Right ventricle myocardium superior (tissue), 1 donor: ENCODE measurements around the gene ACSL3. TPM values are rescaled to one million over a fixed set of nuclear protein-coding genes. Genes with fewer than 3 reads are reported as not detected.
"Not testable (repeated sequence)": the region's sequence is repeated elsewhere in the genome, so short reads cannot be mapped to it uniquely, and the experiment has no call there.

Source experiments
- ATAC-seq: fragments of 200-7000 bp; cut with Tn5 transposase; one replicate; pipeline ENCODE4 v1.9.1; 2020; ENCODE audit warnings: mild to moderate bottlenecking; ENCODE audit not compliant: poor library complexity
- DNase-seq: peaks from one replicate; pipeline ENCODE4 v3.0.0-alpha.2; 2020
- intact Hi-C: fragments of 100-400 bp; cut with DNase I; formaldehyde crosslinking; loops from one replicate; pipeline ENCODE4 v1.11.2; 2022
- total RNA-seq: library from RNA; stranded (reverse); fragmentation: NEBNext Ultra II Directional; extraction: Animal tissue kit (Norgen Biotek cat#: 25700); gene quantifications from one replicate; pipeline ENCODE4 v1.2.1, GENCODE V29; 2021
- donor health status: DM: no; HTN: yes; CAD: no; lungs with severe emphysema.

Gene ACSL3
- total RNA-seq, 1 donor from 2014 or later, result 50.8 TPM

DNA sequence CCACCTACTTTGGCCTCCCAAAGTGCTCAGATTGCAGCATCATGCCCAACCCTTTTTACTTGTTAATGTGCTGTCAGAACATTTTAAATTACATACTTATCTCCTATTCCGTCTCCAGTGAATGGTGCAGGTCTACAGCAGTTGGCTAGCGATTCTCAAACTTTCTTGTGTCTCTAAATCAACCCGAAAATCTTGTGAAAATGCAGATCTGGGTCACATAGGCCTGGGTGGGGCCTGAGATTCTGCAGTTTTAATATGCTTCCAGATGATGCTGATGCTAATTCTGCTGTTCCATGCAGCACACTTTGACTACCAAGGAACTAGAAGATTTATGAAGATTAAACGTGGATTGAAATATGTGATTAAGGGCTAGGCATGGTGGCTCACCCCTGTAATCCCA is 14.8 kb upstream of the ACSL3 start:
- DNase-seq, result no peak
- ATAC-seq, result no peak
- intact Hi-C loops, result no loop called here

DNA sequence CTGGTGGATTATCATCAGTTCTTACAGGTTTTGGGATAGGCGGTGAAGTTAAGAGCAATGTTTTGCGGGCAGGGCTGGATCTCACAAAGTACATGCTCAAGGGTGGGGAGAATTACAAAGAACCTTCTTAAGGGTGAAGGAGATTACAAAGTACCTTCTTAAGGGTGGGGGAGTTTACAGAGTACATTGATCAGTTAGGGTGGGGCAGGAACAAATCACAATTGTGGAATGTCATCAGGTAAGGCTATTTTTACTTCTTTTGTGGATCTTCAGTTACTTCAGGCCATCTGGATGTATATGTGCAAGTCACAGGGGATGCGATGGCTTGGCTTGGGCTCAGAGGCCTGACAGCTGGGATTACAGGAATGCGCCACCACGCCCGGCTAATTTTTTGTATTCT is 12.8 kb upstream of the ACSL3 start:
- intact Hi-C loops, ATAC-seq, DNase-seq: not testable (repeated sequence)

DNA sequence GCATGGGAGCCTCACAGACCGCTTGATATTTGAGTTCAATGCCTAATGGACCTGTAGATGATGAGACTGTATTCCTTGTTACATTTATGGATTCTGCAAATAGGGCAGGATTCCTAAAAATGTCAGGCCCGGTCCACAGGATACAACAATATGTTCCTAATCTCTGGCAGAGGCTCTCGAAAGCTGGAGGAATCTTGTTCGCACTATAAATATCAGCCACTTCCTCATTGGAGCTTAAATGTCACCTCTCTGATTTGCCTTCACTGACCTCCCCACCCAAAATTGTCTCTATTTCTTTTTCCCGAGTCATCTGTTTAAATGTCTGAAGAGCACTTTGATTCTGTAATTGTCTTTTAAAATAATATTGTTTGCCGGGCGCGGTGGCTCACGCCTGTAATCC is 12.0 kb upstream of the ACSL3 start:
- ATAC-seq, result no peak
- intact Hi-C loops, result no loop called here
- DNase-seq, result no peak

DNA sequence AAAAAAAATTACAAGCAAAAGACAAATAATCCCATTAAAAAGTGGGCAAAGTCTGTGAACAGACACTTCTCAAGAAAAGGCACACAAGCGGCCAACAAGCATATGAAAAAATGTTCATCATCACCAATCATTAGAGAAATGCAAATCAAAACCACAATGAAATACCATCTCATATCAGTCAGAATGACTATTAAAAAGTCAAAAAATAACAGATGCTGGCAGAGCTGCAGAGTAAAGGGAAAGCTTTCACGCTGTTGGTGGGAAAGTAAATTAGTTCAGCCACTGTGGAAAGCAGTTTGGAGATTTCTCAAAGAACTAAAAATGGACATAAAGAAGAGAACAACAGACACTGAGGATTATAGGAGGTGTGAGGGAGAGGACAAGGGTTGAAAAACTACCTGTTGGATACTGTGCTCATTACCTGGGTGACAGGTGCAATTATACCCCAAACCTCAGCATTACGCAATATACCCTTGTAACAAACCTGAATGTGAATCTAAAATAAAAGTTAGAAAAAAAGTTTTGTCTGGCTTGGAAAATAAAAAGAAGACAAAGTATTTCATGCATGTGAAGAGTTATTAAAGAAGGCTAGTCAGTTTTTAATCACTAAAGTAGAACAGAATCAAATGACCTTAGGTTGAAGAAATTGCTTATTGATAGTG is 8.7 kb upstream of the ACSL3 start:
- DNase-seq (no peak), ATAC-seq (no peak)
- intact Hi-C loops, result no loop called here

DNA sequence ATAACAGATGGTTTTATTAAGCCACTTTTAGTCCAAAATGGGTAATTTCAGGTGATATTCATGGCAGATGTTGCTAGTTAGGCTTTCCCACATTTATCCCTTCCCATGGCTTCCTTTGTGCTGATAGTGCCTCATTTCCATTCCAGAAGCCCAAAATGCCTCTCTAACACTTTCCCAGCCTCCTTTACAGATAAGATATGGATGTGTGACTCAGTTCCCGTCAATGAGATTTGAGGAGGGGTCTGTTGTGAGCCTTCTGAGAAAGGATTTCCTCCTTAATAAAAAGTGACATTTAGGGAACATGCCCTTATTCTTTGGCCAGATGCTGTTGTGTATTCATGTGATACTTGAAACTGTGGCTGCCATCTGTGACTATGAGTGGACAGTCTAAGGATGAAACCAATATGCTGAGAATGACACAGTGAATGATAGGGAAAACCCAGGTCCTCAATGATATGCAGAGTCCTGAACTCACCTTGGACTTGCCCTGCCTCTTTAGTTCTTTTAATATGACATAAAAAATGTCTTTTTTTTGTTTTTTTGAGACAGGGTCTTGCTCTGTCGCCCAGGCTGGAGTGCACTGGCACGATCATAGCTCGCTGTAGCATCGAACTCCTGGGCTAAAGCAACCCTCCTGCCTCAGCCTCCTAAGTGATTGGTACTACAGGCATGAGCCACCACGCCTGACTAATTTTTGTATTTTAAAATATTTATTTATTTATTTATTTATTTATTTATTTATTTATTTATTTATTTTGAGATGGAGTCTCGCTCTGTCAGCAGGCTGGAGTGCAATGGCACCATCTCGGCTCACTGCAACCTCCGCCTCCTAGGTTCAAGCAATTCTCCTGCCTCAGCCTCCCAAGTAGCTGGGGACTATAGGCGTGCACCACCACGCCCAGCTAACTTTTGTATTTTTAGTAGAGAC is 5.8 kb upstream of the ACSL3 start:
- no peak for ATAC-seq
- DNase-seq, result no peak
- intact Hi-C loops, result no loop called here

DNA sequence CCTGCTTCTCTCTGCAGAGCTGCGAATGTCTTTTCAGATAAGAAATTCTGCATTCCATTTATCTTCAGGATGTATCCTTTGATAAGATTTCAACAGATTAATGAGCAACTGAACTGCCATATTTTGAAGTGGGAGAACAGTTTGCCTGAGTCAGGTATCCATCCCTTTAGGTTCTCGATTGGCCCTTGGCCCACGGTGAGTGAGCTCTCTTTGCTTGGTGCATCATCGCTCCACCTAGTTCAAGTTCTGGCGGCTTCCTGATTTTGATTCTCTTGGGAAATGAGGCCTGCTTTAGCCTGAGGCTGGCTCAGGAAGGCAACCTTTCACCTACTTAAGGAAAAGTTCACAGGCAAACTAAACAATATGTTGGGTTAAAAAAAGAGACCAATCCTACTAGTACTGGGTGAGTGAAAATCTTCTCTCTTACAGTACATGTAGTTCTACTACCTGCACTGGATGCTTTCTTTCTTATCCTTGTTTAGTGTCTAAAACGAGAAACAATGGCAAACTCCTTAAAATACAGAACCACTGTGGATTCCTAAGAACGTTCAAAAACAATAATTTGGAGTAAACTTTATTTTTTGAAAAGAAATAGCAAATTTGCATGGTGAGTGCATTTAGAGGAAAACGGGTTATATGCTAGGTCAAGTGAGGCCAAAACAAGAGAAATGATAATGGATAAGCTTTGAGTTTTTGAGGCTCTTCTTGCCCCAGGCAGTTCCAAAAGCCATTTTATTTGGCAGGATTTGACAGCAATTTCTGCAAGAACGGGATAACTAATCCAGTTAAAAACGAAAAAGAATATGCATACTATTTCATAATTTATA is 837 bp upstream of the ACSL3 start:
- intact Hi-C loops, result loop anchor here (5.0 kb wide), 3 partner anchors 42 to 153 kb away; no protein-coding TSS in a partner anchor
- peak; percentile 55 for DNase-seq
- ATAC-seq, result peak; percentile 47

DNA sequence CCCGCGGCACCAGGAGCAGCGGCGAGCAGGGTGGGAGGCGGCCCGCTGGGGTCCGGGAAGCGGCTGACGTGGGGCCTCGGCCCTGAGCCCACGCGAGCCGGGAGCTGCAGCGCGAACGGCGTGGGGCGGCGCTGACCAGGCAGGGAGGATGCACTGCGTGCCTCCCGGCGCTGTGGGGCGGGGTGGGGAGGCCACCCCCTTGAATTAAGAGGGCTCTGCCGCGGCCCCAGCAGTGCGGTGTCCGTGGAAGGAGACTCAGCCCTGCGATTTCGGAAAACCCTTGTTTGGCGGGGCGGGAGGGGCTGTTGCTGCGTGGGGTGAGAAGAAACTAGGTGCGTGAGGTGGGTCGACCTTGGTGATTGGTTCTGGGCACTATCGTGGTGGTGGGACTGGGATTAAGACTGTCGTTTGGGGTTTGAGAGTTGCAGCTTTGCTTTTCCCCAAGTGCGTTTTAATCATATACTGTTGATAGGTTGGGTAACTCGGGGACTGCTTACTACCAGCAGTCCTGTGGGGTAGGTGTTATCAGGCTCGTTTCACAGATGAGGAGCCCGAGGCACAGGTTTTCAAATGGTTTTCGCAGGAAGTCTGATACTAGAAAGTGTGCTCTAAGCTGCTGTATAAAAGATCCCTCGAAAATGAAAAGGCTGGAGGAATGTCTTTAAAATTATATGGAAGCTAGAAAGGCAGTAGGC is 722 bp downstream of the ACSL3 start:
- intact Hi-C loops, result loop anchor here (5.0 kb wide), 3 partner anchors 41 to 154 kb away; no protein-coding TSS in a partner anchor
- DNase-seq, result peak; percentile 69

DNA sequence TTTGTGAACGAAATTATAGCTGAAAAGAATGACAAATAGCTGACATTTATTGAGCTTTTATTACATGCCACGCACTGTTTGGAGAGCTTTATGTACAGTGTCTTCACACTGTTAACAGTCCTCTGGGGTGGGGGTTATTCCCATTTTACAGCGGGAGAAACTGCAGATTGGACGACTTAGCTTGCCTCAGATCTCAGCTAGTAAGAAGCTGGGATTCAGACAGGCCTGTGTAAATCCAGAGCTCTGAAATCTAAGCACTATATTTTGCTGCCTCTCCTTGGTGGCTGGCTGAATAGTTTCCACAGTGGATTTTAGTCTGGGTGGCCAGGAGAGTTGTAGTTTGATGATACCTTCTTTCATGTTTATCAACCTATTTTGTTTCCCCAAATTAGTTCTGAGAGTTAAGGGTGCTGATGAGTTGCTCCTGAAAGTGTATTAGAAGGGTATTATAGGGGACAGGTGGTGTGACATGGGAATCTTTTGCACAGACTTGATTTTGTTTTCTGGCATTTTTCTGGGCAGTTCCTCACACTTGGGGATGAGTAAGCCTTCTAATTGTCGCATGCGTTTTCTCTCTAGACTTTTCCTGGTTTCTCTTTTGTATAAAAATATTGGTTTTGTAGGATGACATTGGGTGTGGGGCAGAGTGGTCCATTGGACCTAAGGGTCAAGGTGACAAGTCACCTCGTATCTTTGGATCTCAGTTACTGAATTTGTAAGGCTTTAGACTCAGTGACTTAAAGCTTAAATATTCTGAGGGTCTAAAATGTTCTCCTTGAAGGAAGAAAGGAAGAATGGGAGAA is 1.5 kb downstream of the ACSL3 start:
- DNase-seq (no peak), ATAC-seq (peak; percentile 30)
- intact Hi-C loops, result loop anchor here (5.0 kb wide), 3 partner anchors 40 to 155 kb away; no protein-coding TSS in a partner anchor

More for the DNA sequence above, 722 bp downstream of the ACSL3 start:
- ATAC-seq, result peak; percentile 36

DNA sequence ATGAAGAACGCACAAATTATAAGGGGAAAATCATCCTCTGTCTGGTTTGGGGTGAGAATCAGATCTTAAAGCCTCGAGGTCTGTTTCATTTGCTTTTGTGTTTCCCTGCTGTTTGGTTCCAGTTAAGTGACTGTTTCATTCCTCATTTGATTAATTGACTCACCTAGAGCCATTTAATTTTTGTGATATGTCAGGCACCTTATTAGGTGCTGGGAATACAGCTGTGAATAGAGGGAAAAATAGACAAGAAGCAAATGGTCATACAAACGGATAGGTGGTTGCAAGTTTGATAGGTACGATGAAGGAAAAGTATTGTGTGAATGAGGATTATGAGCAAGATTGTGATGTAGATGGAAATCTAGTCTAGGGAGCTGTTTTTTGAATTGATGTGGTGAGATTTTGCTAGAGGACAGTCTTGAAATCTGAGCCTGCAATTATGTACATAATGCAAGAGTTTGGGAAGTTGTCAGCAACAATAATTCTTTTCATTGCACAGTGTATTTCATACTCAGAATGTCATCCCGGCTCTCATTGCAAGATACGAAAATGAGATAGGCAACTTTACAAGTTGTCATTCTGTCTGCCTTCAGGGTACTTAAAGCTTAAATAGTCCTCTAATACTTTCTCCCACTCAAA is 2.2 kb downstream of the ACSL3 start:
- no peak for ATAC-seq
- no peak for DNase-seq
- intact Hi-C loops, result loop anchor here (5.0 kb wide), 3 partner anchors 39 to 156 kb away; no protein-coding TSS in a partner anchor

DNA sequence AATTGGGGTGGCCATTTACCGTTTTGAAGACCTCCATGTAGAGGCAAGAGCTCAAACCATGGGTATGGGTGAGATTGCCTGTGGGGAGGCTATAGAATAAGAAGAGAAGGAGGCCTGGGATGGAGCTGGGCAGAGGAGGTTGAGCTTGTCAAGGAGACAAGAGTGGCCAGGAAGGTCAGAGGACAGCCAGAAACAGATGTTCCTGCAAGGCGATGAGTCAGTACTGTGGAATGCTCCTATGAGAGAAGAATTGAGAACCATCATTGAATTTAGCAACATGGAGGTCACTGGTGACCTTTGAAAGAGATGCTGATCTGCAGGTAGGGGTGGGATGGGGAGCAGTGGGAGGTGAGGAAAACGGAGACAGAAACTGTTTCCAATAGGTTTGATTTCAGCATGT is 3.5 kb downstream of the ACSL3 start:
- DNase-seq (no peak), ATAC-seq (no peak)
- intact Hi-C loops, result loop anchor here (5.0 kb wide), 3 partner anchors 38 to 157 kb away; no protein-coding TSS in a partner anchor

DNA sequence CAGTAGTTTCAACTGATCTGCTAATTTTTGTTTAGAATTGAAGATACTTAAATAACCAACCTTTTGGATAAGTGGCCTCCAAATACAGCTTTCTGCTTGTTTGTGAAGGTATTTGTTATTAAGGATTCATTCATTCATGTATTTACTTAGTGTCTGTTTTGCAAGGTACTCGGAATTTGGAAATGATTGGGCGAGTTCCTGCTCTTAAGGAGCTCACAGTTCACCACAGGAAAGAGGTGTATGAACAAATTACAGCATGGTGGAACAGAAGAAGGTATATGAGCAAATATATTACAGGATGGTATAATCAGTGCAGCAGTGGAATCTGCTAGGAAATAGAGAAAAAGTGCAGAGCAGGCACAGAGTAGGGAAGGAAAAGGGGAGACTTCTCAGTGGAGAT is 4.5 kb downstream of the ACSL3 start:
- DNase-seq (no peak), ATAC-seq (no peak)
- intact Hi-C loops, result no loop called here

DNA sequence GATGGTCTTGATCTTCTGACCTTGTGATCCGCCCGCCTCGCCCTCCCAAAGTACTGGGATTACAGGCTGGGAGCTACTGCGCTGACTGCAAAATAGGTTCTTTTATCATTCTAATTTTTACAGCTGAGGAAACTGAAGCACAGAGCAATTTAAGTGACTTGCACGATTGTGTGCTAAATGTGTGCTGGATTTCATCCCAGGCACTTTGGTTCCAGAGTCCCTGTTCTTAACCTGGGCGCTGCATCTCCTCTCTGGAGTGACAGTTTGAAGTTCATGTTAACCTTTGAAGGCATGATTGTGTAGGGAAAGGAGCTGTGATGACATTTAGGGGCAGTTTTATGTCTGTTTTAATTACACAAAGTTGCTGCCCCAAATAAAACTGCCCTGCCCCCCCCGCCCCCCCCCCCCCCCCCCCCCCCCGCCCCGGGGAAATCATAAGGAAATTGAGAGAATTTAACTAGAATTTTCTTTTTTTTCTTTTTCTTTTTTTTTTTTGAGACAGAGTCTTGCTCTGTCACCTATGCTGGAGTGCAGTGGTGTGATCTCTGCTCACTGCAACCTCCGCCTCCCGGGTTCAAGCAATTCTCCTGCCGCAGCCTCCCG is 5.6 kb downstream of the ACSL3 start:
- intact Hi-C loops, result no loop called here
- peak; percentile 62 for ATAC-seq
- DNase-seq, result no peak

DNA sequence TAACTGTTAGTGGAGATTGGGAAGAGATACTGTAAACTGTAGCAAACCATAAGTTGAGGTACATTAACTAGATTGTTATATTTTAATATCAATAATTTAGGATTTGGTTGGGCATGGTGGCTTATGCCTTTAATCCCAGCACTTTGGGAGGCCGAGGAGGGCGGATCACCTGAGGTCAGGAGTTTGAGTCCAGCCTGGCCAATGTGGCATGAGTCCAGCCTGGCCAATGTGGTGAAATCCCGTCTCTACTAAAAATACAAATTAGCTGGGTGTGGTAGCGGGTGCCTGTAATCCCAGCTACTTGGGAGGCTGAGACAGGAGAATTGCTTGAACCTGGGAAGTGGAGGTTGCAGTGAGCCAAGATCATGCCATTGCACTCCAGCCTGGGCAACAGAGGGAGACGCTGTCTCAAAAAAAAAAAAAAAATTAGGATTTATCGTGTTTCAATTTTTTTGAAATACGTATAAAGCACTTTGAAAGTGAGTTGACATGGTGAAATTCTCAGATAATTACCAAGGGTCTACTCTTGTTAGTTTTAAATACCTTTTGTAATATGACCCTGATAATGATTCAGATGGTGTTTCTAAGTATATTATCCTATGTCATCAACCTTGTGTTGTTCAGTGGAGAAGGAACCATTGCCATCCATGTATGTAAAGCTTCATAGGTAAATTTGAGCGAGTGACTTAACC is 7.9 kb downstream of the ACSL3 start:
- ATAC-seq, intact Hi-C loops, DNase-seq: not testable (repeated sequence)

DNA sequence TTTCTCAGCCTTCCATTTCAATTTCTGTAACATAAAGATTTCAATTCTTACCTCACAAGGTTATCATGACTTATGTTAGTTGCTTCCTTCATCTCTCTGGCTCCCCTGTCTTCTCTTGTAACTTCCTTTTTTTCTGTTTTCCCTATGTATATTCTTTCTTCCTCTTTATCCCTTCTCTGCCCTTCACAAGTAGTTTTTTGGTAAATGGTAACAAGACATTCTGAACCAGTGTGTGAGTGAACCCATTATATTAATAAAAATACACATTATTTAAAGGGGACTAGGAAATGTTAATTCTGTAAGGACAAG is 8.4 kb downstream of the ACSL3 start:
- no peak for DNase-seq
- intact Hi-C loops, result no loop called here
- ATAC-seq, result no peak

DNA sequence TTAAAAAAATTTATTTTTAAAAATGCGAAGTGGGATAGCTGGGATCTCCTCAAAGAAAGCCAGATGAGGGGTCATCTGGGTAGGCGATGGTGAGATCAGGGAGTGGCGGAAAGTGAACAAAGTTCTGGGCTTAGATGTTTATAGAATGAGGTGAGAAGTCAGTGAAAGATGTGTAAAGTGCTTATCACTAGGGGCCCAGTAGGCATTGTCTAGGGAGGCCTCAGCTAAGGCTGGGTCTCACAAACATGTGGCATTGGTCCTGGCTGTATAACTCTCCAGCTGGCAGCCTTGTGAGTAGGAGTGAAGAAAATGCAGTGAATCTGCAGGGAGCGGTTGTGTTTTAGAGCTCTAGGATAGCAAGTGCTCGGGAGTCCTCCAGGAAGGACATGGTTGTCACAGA is 10.5 kb downstream of the ACSL3 start:
- DNase-seq (no peak), ATAC-seq (no peak)
- intact Hi-C loops, result no loop called here

DNA sequence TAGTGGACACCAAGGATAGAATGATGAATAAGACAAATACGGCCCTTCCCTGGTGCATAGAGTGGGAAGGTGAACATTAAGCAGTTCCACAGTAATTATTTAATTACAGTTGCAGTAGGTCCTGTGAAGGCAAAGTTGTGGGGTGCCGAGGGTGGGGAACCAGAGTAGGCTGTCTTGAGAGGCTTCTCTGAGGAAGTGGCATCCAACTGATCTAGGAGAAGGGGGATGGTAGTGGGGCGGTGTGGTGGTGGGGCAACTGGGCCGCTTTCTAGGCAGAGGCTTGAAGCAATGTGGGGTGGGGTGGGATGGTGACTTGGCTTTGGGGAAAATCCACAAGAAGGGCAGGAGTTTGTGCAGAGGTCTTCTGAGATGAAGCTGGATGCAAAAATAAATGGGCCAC is 11.7 kb downstream of the ACSL3 start:
- no peak for ATAC-seq

More for the DNA sequence above, 11.7 kb downstream of the ACSL3 start:
- intact Hi-C loops, result no loop called here
- no peak for DNase-seq
